Peyer's patch (tissue), 4 donors: ENCODE measurements around the gene CUEDC2.

ENCODE experiments used
- CTCF ChIP-seq, 6 experiments: fragments of 450-650 bp in 4 of 6; fragments of 200-600 bp in 2 of 6; sonication (generic) in 1 of 6; IDR thresholded peaks; one replicate each; pipeline ENCODE4 v1.5.1; 2017 to 2019; ENCODE audit warnings: antibody characterized with exemption in 6 of 6, mild to moderate bottlenecking in 3 of 6, moderate library complexity in 1 of 6
- POLR2A ChIP-seq, 2 donors: fragments of 450-650 bp; IDR thresholded peaks; one replicate each; pipeline ENCODE4 v1.5.1; 2017; ENCODE audit warnings: antibody characterized with exemption in 2 of 2, mild to moderate bottlenecking in 2 of 2, moderate library complexity in 2 of 2

GRCh38 chr10:102396730-102397151, 35.6 kb downstream of the CUEDC2 start:
- no peak for TF ChIP-seq CTCF (IDR thresholded peaks at IDR 0.05)
- TF ChIP-seq POLR2A (IDR thresholded peaks at IDR 0.05): no peak
